Measurements from ENCODE around the gene AAK1. TPM values are rescaled to one million over a fixed set of nuclear protein-coding genes. Genes with fewer than 3 reads are reported as not detected.

Gene AAK1
- total RNA-seq, 1 donor from 2014 or later, result 48.6 TPM

- intact Hi-C loops (cut with DNase I), result no loop called here
- no peak for DNase-seq (ENCODE audit: extremely low spot score in 2 of 2)
Observed at GRCh38 chr2:69438580-69438979, 205.0 kb downstream of the AAK1 start.

GRCh38 chr2:69437751-69438154 is 205.8 kb downstream of the AAK1 start:
- peak overlapping the region; percentile 99 for H3K27ac ChIP-seq
- peaks cover 40% of the 10 kb centered on the region for H3K4me1 ChIP-seq
- no peaks in the 10 kb centered on the region for H3K27me3 ChIP-seq
- H3K36me3 ChIP-seq, result no peaks in the 10 kb centered on the region
- no peak for DNase-seq (ENCODE audit: extremely low spot score in 2 of 2)
- H3K9me3 ChIP-seq, result no peaks in the 10 kb centered on the region
- H3K4me3 ChIP-seq, result peak overlapping the region; percentile 55 to 97
- intact Hi-C loops (cut with DNase I), result no loop called here
- TF ChIP-seq POLR2AphosphoS5 (IDR thresholded peaks at IDR 0.05; ENCODE audit: insufficient read depth in 1 of 2, low read depth in 1 of 2), result no peak
- TF ChIP-seq POLR2A (IDR thresholded peaks at IDR 0.05), result no peak
- TF ChIP-seq CTCF (IDR thresholded peaks at IDR 0.05), result no peak

More at GRCh38 chr2:69438580-69438979, 205.0 kb downstream of the AAK1 start:
- H3K27me3 ChIP-seq, result no peaks in the 10 kb centered on the region
- no peak for TF ChIP-seq CTCF (IDR thresholded peaks at IDR 0.05)
- no peak for TF ChIP-seq POLR2AphosphoS5 (IDR thresholded peaks at IDR 0.05; ENCODE audit: insufficient read depth in 1 of 2, low read depth in 1 of 2)
- TF ChIP-seq POLR2A (IDR thresholded peaks at IDR 0.05), result no peak
- peaks cover 40% of the 10 kb centered on the region for H3K4me1 ChIP-seq
- H3K27ac ChIP-seq, result peak overlapping the region; percentile 99
- no peak overlapping the region for H3K4me3 ChIP-seq
- no peaks in the 10 kb centered on the region for H3K36me3 ChIP-seq
- no peaks in the 10 kb centered on the region for H3K9me3 ChIP-seq

- Histone ChIP-seq H3K27me3 (no peaks in the 10 kb centered on the region), H3K4me1 (peaks cover 40% of the 10 kb centered on the region), H3K4me3 (peak within 1 kb of the TSS; percentile 55 to 97), H3K36me3 (no peaks in the 10 kb centered on the region), H3K27ac (peak within 1 kb of the TSS; percentile 99), H3K9me3 (no peaks in the 10 kb centered on the region)
- peak in 1 of 2 donors; percentile 94 for DNase-seq (ENCODE audit: extremely low spot score in 2 of 2)
- TF ChIP-seq CTCF (IDR thresholded peaks at IDR 0.05) (peak in 2 of 3 experiments; percentile 68 to 70), POLR2A (IDR thresholded peaks at IDR 0.05) (peak in 1 of 2 donors; percentile 74), POLR2AphosphoS5 (IDR thresholded peaks at IDR 0.05; ENCODE audit: insufficient read depth in 1 of 2, low read depth in 1 of 2) (peak; percentile 85 to 98)
- intact Hi-C loops (cut with DNase I), result no loop called here
Observed at GRCh38 chr2:69436938-69437750, 206.4 kb downstream of the AAK1 start, which contains the start of gene NFU1. Gene NFU1, minus strand, starts transcription at chr2:69437435. Its CDS starts 13 bp downstream, at chr2:69437422.

GRCh38 chr2:69436596-69436937 is 207.0 kb downstream of the AAK1 start:
- Histone ChIP-seq H3K4me1 (peaks cover 40% of the 10 kb centered on the region), H3K27me3 (no peaks in the 10 kb centered on the region), H3K9me3 (no peaks in the 10 kb centered on the region), H3K4me3 (peak overlapping the region; percentile 55 to 97), H3K36me3 (peaks cover 0 to 3% of the 10 kb centered on the region in 2 donors), H3K27ac (peak overlapping the region; percentile 99)
- TF ChIP-seq POLR2AphosphoS5 (IDR thresholded peaks at IDR 0.05; ENCODE audit: insufficient read depth in 1 of 2, low read depth in 1 of 2) (no peak), POLR2A (IDR thresholded peaks at IDR 0.05) (no peak), CTCF (IDR thresholded peaks at IDR 0.05) (no peak)
- DNase-seq (ENCODE audit: extremely low spot score in 2 of 2), result no peak
- intact Hi-C loops (cut with DNase I), result no loop called here

DNA sequence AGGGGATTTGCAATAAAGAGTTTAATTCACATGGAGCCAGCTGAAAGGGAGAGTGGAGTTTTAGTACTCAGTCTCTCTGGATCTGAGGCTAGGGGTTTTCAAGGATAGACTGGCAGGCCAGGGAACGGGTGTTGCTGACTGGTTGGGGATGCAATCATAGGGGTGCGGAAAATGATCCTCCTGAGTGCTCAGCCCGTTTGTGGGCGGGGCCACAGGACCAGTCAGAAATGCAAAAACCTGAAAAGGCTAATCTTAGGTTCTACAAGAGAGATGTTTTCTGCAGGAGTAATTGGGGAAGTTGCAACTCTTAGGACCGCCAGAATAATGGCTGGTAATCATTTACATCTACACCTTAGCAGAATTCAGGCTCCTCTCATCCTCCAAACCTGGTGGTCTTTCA is 208.8 kb downstream of the AAK1 start:
- Histone ChIP-seq H3K27ac (no peak overlapping the region), H3K9me3 (no peaks in the 10 kb centered on the region), H3K4me1 (peaks cover 40% of the 10 kb centered on the region), H3K36me3 (peaks cover 0 to 20% of the 10 kb centered on the region in 2 donors), H3K4me3 (no peak overlapping the region), H3K27me3 (no peaks in the 10 kb centered on the region)
- intact Hi-C loops (cut with DNase I), result no loop called here
- TF ChIP-seq POLR2A (IDR thresholded peaks at IDR 0.05), result no peak
- TF ChIP-seq POLR2AphosphoS5 (IDR thresholded peaks at IDR 0.05; ENCODE audit: insufficient read depth in 1 of 2, low read depth in 1 of 2), result no peak
- no peak for TF ChIP-seq CTCF (IDR thresholded peaks at IDR 0.05)
- DNase-seq (ENCODE audit: extremely low spot score in 2 of 2), result no peak
